Ovary (tissue), 3 donors: ENCODE data around the gene WNT9B.

Experiments used
- CTCF ChIP-seq, 3 donors: fragments of 450-650 bp in 2 of 3; fragments of 200-600 bp in 1 of 3; IDR thresholded peaks; one replicate each; pipeline versions ENCODE4 v1.5.1 to v1.8.0; 2016 to 2022; ENCODE audit warnings: antibody characterized with exemption in 3 of 3, mild to moderate bottlenecking in 1 of 3
- POLR2A ChIP-seq: fragments of 450-650 bp; IDR thresholded peaks from one replicate; pipeline ENCODE4 v1.6.1; 2017; ENCODE audit warnings: antibody characterized with exemption, mild to moderate bottlenecking, moderate library complexity
- donor health status: DM: no; HTN: no; CAD: no.

GRCh38 chr17:46917516-46917915, 66.1 kb downstream of the WNT9B start:
- TF ChIP-seq CTCF (IDR thresholded peaks at IDR 0.05) (no peak), POLR2A (no peak)
